ENCODE results near the gene SPRYD4. TPM values are rescaled to one million over a fixed set of nuclear protein-coding genes. Genes with fewer than 3 reads are reported as not detected.

The SPRYD4 gene
- 1.8 to 2.1 TPM (median 2.0 TPM) in 5 replicates for total RNA-seq (2022; extraction: Qiagen RNA extraction)

GRCh38 chr12:56468216-56469006 is at the start of gene SPRYD4:
SPRYD4 (plus strand) TSS chr12:56468578; CDS start chr12:56468592, 14 bp downstream.

DNA sequence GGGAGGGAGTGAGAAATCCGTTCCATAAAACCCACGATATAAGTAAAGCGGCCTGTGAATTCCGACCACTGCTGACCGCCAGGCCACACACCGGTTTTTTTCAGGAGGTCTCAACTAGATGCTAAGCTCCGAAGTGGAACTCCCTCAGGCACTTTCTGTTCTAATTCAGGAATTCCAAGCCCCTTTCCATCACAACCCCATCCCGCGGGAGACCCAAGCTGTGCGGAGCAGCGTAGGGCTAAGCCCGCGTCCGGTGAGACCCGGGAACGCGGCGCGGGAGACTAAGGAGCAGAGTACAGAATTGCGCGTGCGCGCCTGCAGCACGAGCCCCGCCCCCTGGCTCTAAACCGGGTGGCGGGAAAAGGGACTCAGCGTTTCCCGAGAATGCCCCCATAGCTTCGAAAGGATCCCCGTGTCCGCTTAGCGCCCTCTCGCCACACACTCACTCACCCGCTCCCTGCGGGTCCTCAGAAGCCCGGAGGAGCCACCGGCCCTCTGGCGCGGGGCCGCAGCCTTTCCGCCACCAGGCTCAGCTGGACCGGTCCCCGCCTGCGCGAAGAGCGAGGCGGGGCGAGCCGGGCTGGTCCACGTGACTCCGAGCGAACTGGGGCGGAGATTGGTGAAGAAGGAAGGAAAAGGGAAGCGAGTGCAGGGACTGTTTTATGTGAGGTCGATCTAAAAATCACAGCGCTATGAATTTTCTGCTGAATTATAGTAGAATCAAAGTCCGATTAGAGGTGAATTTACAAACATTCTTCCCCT is 19.3 kb upstream of the SPRYD4 start, which contains the start of gene TIMELESS:
TSS of gene TIMELESS (minus strand) at position 567 of the 762 bp plus-strand sequence. CDS start 15,256 bp downstream, outside the sequence.

GRCh38 chr12:56454557-56454956 is 13.8 kb upstream of the SPRYD4 start, which contains the start of gene MIP:
MIP (minus strand) TSS chr12:56454657; CDS start chr12:56454613, 44 bp downstream.

GRCh38 chr12:56488041-56488955 is 19.9 kb downstream of the SPRYD4 start, which contains the start of gene GLS2:
GLS2 (minus strand) TSS chr12:56488161; CDS start chr12:56488118, 43 bp downstream.

GRCh38 chr12:56521590-56522371 is 53.4 kb downstream of the SPRYD4 start, which contains the start of gene RBMS2:
RBMS2 (plus strand) TSS chr12:56521820; CDS start chr12:56522024, 204 bp downstream.

Other genes starting within 250 kb of the SPRYD4 start
- gene RNF41, start 246.7 kb upstream of the SPRYD4 start, total RNA-seq (2022; extraction: Qiagen RNA extraction): 19.2 to 26.8 TPM (median 25.5 TPM) in 5 replicates
- 55.2 to 63.7 TPM (median 60.3 TPM) in 5 replicates for gene NABP2, start 244.2 kb upstream of the SPRYD4 start, total RNA-seq (2022; extraction: Qiagen RNA extraction)
- 0.09 TPM in 2 of 5 replicates, not detected in the others for gene SLC39A5, start 238.5 kb upstream of the SPRYD4 start, total RNA-seq (2022; extraction: Qiagen RNA extraction)
- 36.1 to 51.0 TPM (median 50.0 TPM) in 5 replicates for gene ANKRD52, start 210.2 kb upstream of the SPRYD4 start, total RNA-seq (2022; extraction: Qiagen RNA extraction)
- 16.9 to 19.6 TPM (median 18.6 TPM) in 5 replicates for gene COQ10A, start 201.6 kb upstream of the SPRYD4 start, total RNA-seq (2022; extraction: Qiagen RNA extraction)
- gene CS, start 168.2 kb upstream of the SPRYD4 start, total RNA-seq (2022; extraction: Qiagen RNA extraction): 143 to 171 TPM (median 150 TPM) in 5 replicates
- gene CNPY2, start 152.6 kb upstream of the SPRYD4 start, total RNA-seq (2022; extraction: Qiagen RNA extraction): 120 to 150 TPM (median 144 TPM) in 5 replicates
- 16.2 to 19.1 TPM (median 17.9 TPM) in 5 replicates for gene PAN2, start 134.6 kb upstream of the SPRYD4 start, total RNA-seq (2022; extraction: Qiagen RNA extraction)
- gene IL23A, start 129.7 kb upstream of the SPRYD4 start, total RNA-seq (2022; extraction: Qiagen RNA extraction): 0.35 to 1.0 TPM (median 0.57 TPM) in 5 replicates
- gene STAT2, start 108.5 kb upstream of the SPRYD4 start, total RNA-seq (2022; extraction: Qiagen RNA extraction): 11.8 to 15.2 TPM (median 12.7 TPM) in 5 replicates
- not detected in 5 replicates for gene APOF, start 105.7 kb upstream of the SPRYD4 start, total RNA-seq (2022; extraction: Qiagen RNA extraction)
- 33.5 to 41.0 TPM (median 36.6 TPM) in 5 replicates for gene TIMELESS, start 19.2 kb upstream of the SPRYD4 start, total RNA-seq (2022; extraction: Qiagen RNA extraction)
- gene MIP, start 13.9 kb upstream of the SPRYD4 start, total RNA-seq (2022; extraction: Qiagen RNA extraction): 0.12 TPM in 1 of 5 replicates, not detected in the others
- gene GLS2, start 19.6 kb downstream of the SPRYD4 start, total RNA-seq (2022; extraction: Qiagen RNA extraction): 0.06 to 0.22 TPM (median 0.12 TPM) in 5 replicates
- gene RBMS2, start 53.2 kb downstream of the SPRYD4 start, total RNA-seq (2022; extraction: Qiagen RNA extraction): 10.8 to 17.4 TPM (median 13.0 TPM) in 5 replicates
- gene BAZ2A, start 161.7 kb downstream of the SPRYD4 start, total RNA-seq (2022; extraction: Qiagen RNA extraction): 31.4 to 46.8 TPM (median 43.6 TPM) in 5 replicates
- gene ATP5F1B, start 177.4 kb downstream of the SPRYD4 start, total RNA-seq (2022; extraction: Qiagen RNA extraction): 807 to 915 TPM (median 885 TPM) in 5 replicates
- gene PTGES3, start 219.7 kb downstream of the SPRYD4 start, total RNA-seq (2022; extraction: Qiagen RNA extraction): 385 to 489 TPM (median 401 TPM) in 5 replicates

Measured in A549 treated with CORT108297 at 1 μM for 4 hours (cell line).